Transverse colon (tissue), 4 donors: ENCODE data around the gene MSI2. TPM values are rescaled to one million over a fixed set of nuclear protein-coding genes. Genes with fewer than 3 reads are reported as not detected.

Source experiments
- DNase-seq: peaks from one replicate; pipeline ENCODE4 v3.0.0-alpha.2; 2019
- H3K27ac ChIP-seq, 4 donors: fragments of 200-600 bp; sonication (generic); 2 replicates each; pipeline ENCODE4 v1.5.1; 2016 to 2018; ENCODE audit warnings: inconsistent platforms in 4 of 4
- H3K27me3 ChIP-seq: fragments of 200-600 bp; sonication (generic); 2 replicates; pipeline ENCODE4 v1.5.1; 2017; ENCODE audit warnings: inconsistent platforms
- H3K36me3 ChIP-seq, 4 donors: fragments of 200-600 bp; sonication (generic); 2 replicates each; pipeline ENCODE4 v1.5.1; 2017 to 2019; ENCODE audit warnings: inconsistent platforms in 4 of 4
- H3K4me1 ChIP-seq, 4 donors: fragments of 200-600 bp; sonication (generic); 2 replicates each; pipeline ENCODE4 v1.5.1; 2017 to 2020; ENCODE audit warnings: inconsistent platforms in 4 of 4
- H3K4me3 ChIP-seq, 4 donors: fragments of 200-600 bp; sonication (generic); 1 replicate in 1 of 4; 2 replicates in 3 of 4; pipeline versions ENCODE4 v1.5.1 to v1.6.1; 2017 to 2019; ENCODE audit warnings: inconsistent platforms in 4 of 4
- H3K9me3 ChIP-seq, 2 donors: fragments of 200-600 bp; sonication (generic); 2 replicates each; pipeline ENCODE4 v1.5.1; 2017 to 2019; ENCODE audit warnings: inconsistent platforms in 2 of 2
- CTCF ChIP-seq, 5 experiments: fragments of 200-600 bp in 3 of 5; fragments of 450-650 bp in 2 of 5; sonication (generic) in 3 of 5; IDR thresholded peaks; 1 replicate in 2 of 5; 2 replicates in 3 of 5; pipeline ENCODE4 v1.5.1; 2016 to 2017; ENCODE audit warnings: antibody characterized with exemption in 5 of 5, inconsistent platforms in 3 of 5, mild to moderate bottlenecking in 2 of 5, moderate library complexity in 1 of 5
- EP300 ChIP-seq: sonication (generic); formaldehyde crosslinking; IDR thresholded peaks from one replicate; pipeline ENCODE4 v1.6.1; 2017; ENCODE audit warnings: antibody characterized with exemption, low read depth
- POLR2A ChIP-seq: fragments of 450-650 bp; IDR thresholded peaks from one replicate; pipeline ENCODE4 v1.6.1; 2016; ENCODE audit warnings: antibody characterized with exemption, mild to moderate bottlenecking, moderate library complexity
- POLR2AphosphoS5 ChIP-seq, 3 donors: sonication (generic); formaldehyde crosslinking; IDR thresholded peaks; one replicate each; pipeline ENCODE4 v1.6.1; 2016; ENCODE audit warnings: antibody characterized with exemption in 3 of 3
- WGBS, 2 donors: methylation state at CpG; one replicate each; pipeline ENCODE4 v1.1.5; 2018; ENCODE audit warnings: low coverage in 1 of 2; 5-methylcytosine and 5-hydroxymethylcytosine counted together
- in situ Hi-C, 4 donors: fragments of 200-750 bp; cut with MboI; loops; one replicate each; pipeline versions ENCODE4 v1.15.0 to v1.15.1; 2017; ENCODE audit warnings: low sequenced_read_pairs in 3 of 4, low pct_ligation_motif_present in 1 of 4, low pct_unique_long_range_greater_than_20kb in 1 of 4
- intact Hi-C: fragments of 100-400 bp; cut with DNase I; formaldehyde crosslinking; loops from one replicate; pipeline ENCODE4 v1.15.1; 2023; ENCODE audit warnings: low total_unique reads
- total RNA-seq, 4 donors: library from RNA; depleted of rRNA; stranded (reverse); fragments of >200 nt; gene quantifications; one replicate each; pipeline ENCODE4 v1.1.0, GENCODE V29; 2016

MSI2 gene
- total RNA-seq, 4 donors from 2014 or later: 20.6 to 36.0 (median 29.3) TPM

- in situ Hi-C loops: no loop called here
- Histone ChIP-seq H3K4me3 (no peak overlapping the region), H3K27me3 (peaks cover 13% of the 10 kb centered on the region), H3K36me3 (no peaks in the 10 kb centered on the region), H3K4me1 (no peaks in the 10 kb centered on the region), H3K27ac (no peak overlapping the region), H3K9me3 (no peaks in the 10 kb centered on the region)
- TF ChIP-seq EP300 (no peak), CTCF (IDR thresholded peaks at IDR 0.05) (no peak), POLR2AphosphoS5 (IDR thresholded peaks at IDR 0.05) (no peak), POLR2A (no peak)
- no peak for DNase-seq
- 71% methylated on average over 2 of the region's 2 CpGs; no CpG with 5 or more reads in 1 of the 2 donors for WGBS, 2 donors
- intact Hi-C loops: no loop called here
Measured at GRCh38 chr17:57708410-57708809, 452.1 kb downstream of the MSI2 start.

GRCh38 chr17:57713140-57713539, 456.8 kb downstream of the MSI2 start:
- in situ Hi-C loops (no loop called here), intact Hi-C loops (no loop called here)
- Histone ChIP-seq H3K36me3 (no peaks in the 10 kb centered on the region), H3K27me3 (peaks cover 52% of the 10 kb centered on the region), H3K9me3 (no peaks in the 10 kb centered on the region), H3K4me3 (no peak overlapping the region), H3K4me1 (no peaks in the 10 kb centered on the region), H3K27ac (no peak overlapping the region)
- no peak for DNase-seq
- 91 to 100% methylated on average over 1 to 7 of the region's 7 CpGs for WGBS, 2 donors
- no peak for TF ChIP-seq EP300
- no peak for TF ChIP-seq CTCF (IDR thresholded peaks at IDR 0.05)
- no peak for TF ChIP-seq POLR2AphosphoS5 (IDR thresholded peaks at IDR 0.05)
- no peak for TF ChIP-seq POLR2A

- in situ Hi-C loops: no loop called here
- no peak for DNase-seq
- no peak for TF ChIP-seq POLR2AphosphoS5 (IDR thresholded peaks at IDR 0.05)
- 0 to 36% methylated on average over 3 to 7 of the region's 7 CpGs for WGBS, 2 donors
- no peaks in the 10 kb centered on the region for H3K4me1 ChIP-seq
- no peaks in the 10 kb centered on the region for H3K9me3 ChIP-seq
- intact Hi-C loops: no loop called here
- H3K4me3 ChIP-seq: no peak overlapping the region
- peaks cover 57% of the 10 kb centered on the region for H3K27me3 ChIP-seq
- H3K36me3 ChIP-seq: no peaks in the 10 kb centered on the region
- no peak overlapping the region for H3K27ac ChIP-seq
Measured at GRCh38 chr17:57714665-57715180, 458.4 kb downstream of the MSI2 start.

- intact Hi-C loops: no loop called here
- 76 to 100% methylated on average over 1 of the region's 1 CpG for WGBS, 2 donors
- Histone ChIP-seq H3K27ac (no peak overlapping the region), H3K27me3 (peaks cover 57% of the 10 kb centered on the region), H3K4me1 (no peaks in the 10 kb centered on the region), H3K9me3 (no peaks in the 10 kb centered on the region), H3K4me3 (no peak overlapping the region), H3K36me3 (no peaks in the 10 kb centered on the region)
- no peak for TF ChIP-seq POLR2AphosphoS5 (IDR thresholded peaks at IDR 0.05)
- TF ChIP-seq POLR2A: no peak
- TF ChIP-seq EP300: no peak
- TF ChIP-seq CTCF (IDR thresholded peaks at IDR 0.05): no peak
- no peak for DNase-seq
- in situ Hi-C loops: no loop called here
Measured at GRCh38 chr17:57715981-57716380, 459.7 kb downstream of the MSI2 start.

- DNase-seq: no peak
- intact Hi-C loops (no loop called here), in situ Hi-C loops (no loop called here)
- no peaks in the 10 kb centered on the region for H3K9me3 ChIP-seq
- WGBS, 2 donors: 74 to 78% methylated on average over 5 to 8 of the region's 8 CpGs
- no peaks in the 10 kb centered on the region for H3K36me3 ChIP-seq
- H3K4me3 ChIP-seq: no peak overlapping the region
- TF ChIP-seq CTCF (IDR thresholded peaks at IDR 0.05): no peak
- no peak for TF ChIP-seq POLR2AphosphoS5 (IDR thresholded peaks at IDR 0.05)
- no peak for TF ChIP-seq EP300
- no peak for TF ChIP-seq POLR2A
- no peak overlapping the region for H3K27ac ChIP-seq
- H3K27me3 ChIP-seq: peaks cover 39% of the 10 kb centered on the region
- H3K4me1 ChIP-seq: no peaks in the 10 kb centered on the region
Measured at GRCh38 chr17:57718878-57719277, 462.6 kb downstream of the MSI2 start.
